ENCODE data around the gene CEP152.
"Not testable (repeated sequence)": the region's sequence is repeated elsewhere in the genome, so short reads cannot be mapped to it uniquely, and the experiment has no call there.

The CEP152 gene, protein sequence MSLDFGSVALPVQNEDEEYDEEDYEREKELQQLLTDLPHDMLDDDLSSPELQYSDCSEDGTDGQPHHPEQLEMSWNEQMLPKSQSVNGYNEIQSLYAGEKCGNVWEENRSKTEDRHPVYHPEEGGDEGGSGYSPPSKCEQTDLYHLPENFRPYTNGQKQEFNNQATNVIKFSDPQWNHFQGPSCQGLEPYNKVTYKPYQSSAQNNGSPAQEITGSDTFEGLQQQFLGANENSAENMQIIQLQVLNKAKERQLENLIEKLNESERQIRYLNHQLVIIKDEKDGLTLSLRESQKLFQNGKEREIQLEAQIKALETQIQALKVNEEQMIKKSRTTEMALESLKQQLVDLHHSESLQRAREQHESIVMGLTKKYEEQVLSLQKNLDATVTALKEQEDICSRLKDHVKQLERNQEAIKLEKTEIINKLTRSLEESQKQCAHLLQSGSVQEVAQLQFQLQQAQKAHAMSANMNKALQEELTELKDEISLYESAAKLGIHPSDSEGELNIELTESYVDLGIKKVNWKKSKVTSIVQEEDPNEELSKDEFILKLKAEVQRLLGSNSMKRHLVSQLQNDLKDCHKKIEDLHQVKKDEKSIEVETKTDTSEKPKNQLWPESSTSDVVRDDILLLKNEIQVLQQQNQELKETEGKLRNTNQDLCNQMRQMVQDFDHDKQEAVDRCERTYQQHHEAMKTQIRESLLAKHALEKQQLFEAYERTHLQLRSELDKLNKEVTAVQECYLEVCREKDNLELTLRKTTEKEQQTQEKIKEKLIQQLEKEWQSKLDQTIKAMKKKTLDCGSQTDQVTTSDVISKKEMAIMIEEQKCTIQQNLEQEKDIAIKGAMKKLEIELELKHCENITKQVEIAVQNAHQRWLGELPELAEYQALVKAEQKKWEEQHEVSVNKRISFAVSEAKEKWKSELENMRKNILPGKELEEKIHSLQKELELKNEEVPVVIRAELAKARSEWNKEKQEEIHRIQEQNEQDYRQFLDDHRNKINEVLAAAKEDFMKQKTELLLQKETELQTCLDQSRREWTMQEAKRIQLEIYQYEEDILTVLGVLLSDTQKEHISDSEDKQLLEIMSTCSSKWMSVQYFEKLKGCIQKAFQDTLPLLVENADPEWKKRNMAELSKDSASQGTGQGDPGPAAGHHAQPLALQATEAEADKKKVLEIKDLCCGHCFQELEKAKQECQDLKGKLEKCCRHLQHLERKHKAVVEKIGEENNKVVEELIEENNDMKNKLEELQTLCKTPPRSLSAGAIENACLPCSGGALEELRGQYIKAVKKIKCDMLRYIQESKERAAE (N-terminal part only)

DNA sequence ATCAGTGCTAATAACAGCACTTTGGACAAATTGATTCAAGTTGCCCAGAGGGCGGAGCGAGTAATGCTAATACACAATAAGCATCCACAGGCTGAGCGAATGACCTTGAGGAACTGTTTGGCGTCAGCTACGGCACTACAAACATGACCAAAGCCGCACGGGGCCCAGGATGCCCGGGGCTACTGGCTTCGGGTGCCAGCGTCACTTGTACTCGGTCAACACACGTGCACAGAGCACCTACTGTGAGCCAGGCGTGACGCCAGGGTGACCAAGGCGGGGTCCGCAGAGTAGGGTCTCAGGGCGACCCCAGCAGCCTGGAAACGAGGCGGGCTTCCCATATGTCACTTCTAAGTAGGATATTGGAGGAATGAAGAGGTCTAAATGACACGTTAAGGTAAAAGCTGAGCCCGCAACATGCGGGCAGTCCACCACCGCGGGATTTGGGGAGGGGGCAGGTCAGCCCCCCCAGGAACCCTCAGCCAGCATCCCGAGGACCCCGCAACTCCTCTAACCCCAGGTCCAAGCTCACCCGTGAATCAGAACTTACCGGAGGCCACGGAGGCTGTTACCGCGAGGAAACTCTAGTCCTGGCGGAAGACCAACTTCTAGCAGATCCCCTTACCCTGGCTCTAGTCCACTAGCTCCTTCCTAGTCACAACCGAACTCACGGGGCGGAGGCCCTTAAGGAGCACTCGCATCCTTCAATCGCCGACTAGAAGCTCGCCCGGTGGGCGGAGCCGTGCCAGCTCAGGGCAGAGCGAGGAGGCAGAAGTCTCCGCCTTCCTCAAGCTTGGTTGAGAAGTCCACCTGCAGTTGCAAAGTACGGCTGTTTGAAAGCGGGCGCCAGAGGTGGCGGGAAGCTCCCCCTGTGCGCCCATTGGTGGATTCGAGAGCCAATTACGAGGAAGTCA lies at the start of gene CEP152:
TSS of gene CEP152 (minus strand) at position 656 of the 911 bp plus-strand sequence. CDS start 5,420 bp downstream, outside the sequence.
- H3K9me3 Mint-ChIP-seq = no peaks in the 10 kb centered on the region
- H3K27me3 Mint-ChIP-seq = no peaks in the 10 kb centered on the region
- ATAC-seq = peak; percentile 99
- peaks cover 36% of the 10 kb centered on the region for H3K4me1 Mint-ChIP-seq
- peak within 1 kb of the TSS; percentile 98 for H3K4me3 Mint-ChIP-seq
- peak within 1 kb of the TSS; percentile 92 for H3K27ac Mint-ChIP-seq
- peaks cover under 1% of the 10 kb centered on the region for H3K36me3 Mint-ChIP-seq

DNA sequence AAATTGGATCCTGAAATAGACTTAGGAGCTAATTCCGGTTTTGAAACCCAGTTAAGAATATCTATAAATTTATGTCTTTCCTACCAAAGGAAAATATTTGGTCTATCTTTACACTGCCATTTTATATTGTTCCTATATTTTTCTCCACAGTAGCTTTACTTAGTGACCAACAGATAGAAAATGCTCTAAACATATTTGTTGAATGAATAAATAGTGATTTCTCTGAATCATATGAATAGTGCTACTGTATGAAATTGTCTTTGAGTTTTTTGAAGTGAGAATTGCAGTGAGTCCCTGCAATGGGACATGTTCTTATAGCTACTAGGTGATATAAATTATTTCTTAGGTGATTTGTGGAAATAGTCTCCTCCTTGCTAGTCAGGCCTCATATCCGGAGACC lies 48.6 kb upstream of the CEP152 start:
- Mint-ChIP-seq H3K4me3 (no peak overlapping the region), H3K9me3 (no peaks in the 10 kb centered on the region), H3K36me3 (no peaks in the 10 kb centered on the region), H3K27ac (no peak overlapping the region), H3K27me3 (no peaks in the 10 kb centered on the region), H3K4me1 (no peaks in the 10 kb centered on the region)
- ATAC-seq = no peak

DNA sequence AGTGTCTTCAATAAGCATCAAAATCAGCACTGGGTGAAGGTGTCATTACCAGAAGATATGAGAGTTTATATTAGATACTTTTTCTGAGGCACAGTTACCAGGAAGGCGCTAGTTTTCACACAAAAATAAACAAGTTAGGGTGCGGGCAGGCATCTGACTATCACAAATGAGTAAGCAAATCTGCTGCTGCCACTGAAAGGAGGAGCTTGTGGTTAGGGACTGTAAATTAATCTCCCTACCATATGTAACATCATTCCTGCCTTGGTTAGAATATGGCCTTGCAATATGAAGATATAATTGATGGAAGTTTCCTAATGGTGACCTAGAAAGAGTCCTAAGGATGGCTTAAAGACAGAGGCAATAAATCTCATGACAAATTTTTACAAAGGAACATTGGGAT lies 47.5 kb upstream of the CEP152 start:
- Mint-ChIP-seq H3K4me3 (no peak overlapping the region), H3K9me3 (peaks cover 2% of the 10 kb centered on the region), H3K27ac (no peak overlapping the region), H3K27me3 (no peaks in the 10 kb centered on the region), H3K36me3 (no peaks in the 10 kb centered on the region), H3K4me1 (no peaks in the 10 kb centered on the region)
- no peak for ATAC-seq

DNA sequence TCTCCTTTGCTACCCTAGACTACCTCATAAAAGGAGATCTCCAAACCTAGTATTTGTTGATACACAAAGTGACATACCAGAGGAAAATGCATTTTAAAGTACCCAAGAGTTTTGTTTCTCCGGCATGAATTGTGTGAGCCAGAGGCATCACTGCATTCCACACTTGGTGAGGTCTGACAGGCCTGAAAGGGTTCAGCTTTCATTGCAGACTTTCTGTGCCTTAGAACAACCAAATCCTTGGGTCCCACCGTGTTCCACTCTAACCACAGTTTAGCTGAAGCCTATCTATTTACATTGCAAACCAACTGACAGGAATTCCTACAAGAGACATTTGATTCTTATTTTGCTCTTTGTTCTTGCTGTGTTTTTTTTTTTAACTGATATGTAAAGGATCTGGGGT lies 46.1 kb upstream of the CEP152 start:
- H3K4me3 Mint-ChIP-seq = no peak overlapping the region
- H3K9me3 Mint-ChIP-seq = peaks cover 2% of the 10 kb centered on the region
- ATAC-seq = no peak
- no peaks in the 10 kb centered on the region for H3K4me1 Mint-ChIP-seq
- H3K27me3 Mint-ChIP-seq = no peaks in the 10 kb centered on the region
- H3K27ac Mint-ChIP-seq = no peak overlapping the region
- no peaks in the 10 kb centered on the region for H3K36me3 Mint-ChIP-seq

DNA sequence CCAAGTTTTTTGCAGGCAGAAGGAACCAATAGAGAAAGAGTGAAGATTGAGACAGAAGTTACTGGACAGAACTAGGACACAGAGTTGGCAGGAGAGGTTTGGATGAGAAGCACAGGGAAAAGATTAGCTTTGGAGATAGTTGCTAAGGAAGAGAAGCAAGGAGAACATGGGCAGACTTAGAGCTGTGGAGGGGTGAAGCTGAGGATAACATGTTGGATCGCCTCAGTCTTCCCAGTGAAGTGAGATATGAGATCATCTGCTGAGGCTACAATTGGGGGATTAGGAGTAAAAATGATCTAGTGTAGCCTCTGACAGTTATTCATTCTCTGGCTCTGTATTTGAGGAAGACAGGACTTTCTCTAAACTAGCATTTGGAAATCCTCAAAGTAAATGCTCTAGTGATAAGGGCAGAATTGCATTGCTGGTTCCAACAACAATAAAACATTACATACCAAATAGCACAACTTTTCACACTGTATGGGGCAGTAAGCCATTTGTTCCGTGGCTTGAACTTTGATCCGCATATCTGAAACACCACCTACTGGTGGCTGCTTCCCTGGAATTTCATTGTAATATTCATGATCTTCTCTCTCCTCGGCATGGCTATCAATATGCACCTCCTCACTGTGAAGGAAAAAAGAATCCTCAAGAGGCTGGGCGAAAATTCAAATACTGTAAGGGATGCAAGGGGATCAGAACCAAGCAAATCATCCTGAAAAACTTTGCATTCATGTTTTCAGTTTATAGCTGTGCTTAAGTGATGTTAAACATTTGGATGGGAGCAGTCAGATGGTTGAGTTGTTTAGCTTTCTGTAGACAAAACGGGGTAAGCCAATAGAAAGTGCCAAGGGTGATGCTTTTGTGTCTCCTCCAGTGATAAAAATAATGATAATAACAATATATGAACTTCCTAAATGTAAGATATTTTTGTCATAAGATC lies 44.9 kb upstream of the CEP152 start:
- ATAC-seq = no peak
- H3K27me3 Mint-ChIP-seq = no peaks in the 10 kb centered on the region
- no peak overlapping the region for H3K27ac Mint-ChIP-seq
- H3K4me1 Mint-ChIP-seq = no peaks in the 10 kb centered on the region
- H3K9me3 Mint-ChIP-seq = peaks cover 2% of the 10 kb centered on the region
- H3K36me3 Mint-ChIP-seq = no peaks in the 10 kb centered on the region
- no peak overlapping the region for H3K4me3 Mint-ChIP-seq

DNA sequence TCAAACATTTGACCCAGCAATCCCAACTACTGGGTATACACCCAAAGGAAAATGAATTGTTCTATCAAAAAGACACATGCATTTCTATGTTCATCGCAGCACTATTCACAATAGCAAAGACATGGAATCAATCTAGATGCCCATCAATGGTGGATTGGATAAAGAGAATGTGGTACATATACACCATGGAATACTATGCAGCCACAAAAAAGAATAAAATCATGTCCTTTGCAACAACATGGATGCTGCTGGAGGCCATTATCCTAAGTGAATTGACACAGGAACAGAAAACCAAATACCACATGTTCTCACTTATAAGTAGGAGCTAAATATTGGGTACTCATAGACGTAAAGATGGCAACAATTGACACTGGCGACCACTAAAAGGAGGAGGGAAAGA lies 43.6 kb upstream of the CEP152 start:
- not testable (repeated sequence) for H3K36me3 Mint-ChIP-seq, H3K9me3 Mint-ChIP-seq, H3K27ac Mint-ChIP-seq, H3K27me3 Mint-ChIP-seq, H3K4me1 Mint-ChIP-seq, ATAC-seq, H3K4me3 Mint-ChIP-seq

DNA sequence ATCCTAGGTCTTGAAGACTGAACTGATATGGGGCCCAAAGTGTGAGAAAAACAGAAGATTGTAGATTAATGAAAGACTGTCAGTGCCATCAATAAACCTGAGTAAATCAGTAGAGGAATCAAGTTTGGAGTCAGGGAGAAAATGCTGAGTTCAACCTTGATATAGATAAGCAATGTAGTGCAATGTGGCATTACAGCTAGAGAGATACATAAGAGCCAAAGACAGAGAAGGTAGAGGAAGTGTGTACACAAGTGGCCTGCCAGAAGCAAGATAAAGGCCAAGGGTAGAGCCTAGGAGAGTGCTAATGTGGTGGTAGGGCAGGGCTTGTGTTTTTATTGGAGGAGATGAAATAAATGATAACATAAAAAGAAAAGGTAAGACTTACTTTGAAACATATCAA lies 41.1 kb upstream of the CEP152 start:
- no peak for ATAC-seq
- no peaks in the 10 kb centered on the region for H3K4me1 Mint-ChIP-seq
- H3K27ac Mint-ChIP-seq = no peak overlapping the region
- peaks cover 2% of the 10 kb centered on the region for H3K9me3 Mint-ChIP-seq
- no peaks in the 10 kb centered on the region for H3K36me3 Mint-ChIP-seq
- H3K4me3 Mint-ChIP-seq = no peak overlapping the region
- peaks cover 13% of the 10 kb centered on the region for H3K27me3 Mint-ChIP-seq

DNA sequence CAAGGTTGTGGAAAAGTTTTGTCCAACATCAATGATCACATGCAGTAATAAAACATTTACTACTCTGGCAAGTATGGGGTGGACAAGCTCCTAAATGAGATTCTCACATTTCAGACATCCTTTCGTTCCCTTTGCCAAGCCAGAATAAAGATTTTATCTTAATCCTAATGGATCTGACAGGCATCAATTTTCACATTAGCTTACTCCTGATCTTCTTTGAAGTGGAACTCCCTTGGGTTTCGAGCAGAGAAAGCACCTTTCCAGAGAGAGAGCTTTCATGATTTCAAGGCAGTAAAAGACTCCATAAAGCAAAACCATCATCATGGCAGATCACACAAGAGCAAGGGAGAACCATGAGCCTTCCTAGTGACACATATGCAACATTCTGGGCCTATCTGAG lies 39.8 kb upstream of the CEP152 start:
- Mint-ChIP-seq H3K27me3 (peaks cover 13% of the 10 kb centered on the region), H3K36me3 (no peaks in the 10 kb centered on the region), H3K9me3 (peaks cover 2% of the 10 kb centered on the region), H3K27ac (no peak overlapping the region), H3K4me3 (no peak overlapping the region), H3K4me1 (no peaks in the 10 kb centered on the region)
- no peak for ATAC-seq

DNA sequence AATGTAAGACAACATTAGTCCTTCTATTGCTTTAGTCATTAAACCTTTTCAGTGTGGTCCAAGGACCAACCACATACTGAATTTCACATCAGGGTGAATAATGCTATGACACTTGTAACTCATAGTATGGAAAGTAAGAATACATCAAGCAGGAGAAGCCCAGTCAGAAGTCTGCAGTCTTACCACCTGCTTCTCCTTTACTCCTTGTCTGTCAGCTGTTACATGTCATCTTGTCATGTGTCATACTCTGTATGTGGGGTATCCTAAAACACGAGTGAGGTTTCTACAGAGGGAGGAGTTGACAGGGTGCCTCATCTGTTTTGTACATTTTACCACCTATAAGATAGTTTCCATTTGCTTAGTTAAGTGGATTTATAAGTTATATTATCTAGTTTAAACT lies 34.3 kb upstream of the CEP152 start:
- ATAC-seq = no peak
- Mint-ChIP-seq H3K4me3 (no peak overlapping the region), H3K27me3 (peaks cover 13% of the 10 kb centered on the region), H3K4me1 (no peaks in the 10 kb centered on the region), H3K27ac (no peak overlapping the region), H3K9me3 (peaks cover 2% of the 10 kb centered on the region), H3K36me3 (no peaks in the 10 kb centered on the region)

DNA sequence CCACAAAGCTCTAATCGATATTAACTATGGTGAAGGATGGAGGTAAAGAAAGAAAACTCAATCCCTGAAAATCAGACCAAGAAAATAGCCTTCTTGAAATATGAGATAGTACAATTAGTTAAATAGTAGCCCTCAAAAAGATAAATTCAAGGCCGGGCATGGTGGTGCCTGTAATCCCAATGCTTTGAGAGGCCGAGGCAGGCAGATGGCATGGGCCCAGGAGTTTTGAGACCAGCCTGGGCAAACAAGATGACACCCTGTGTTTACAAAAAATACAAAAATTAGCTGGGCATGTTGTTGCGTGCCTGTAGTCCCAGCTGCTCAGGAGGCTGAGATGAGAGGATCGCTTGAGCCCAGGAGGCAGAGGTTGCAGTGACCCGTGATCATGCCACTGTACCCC lies 31.6 kb upstream of the CEP152 start:
- ATAC-seq = no peak
- Mint-ChIP-seq H3K4me1 (no peaks in the 10 kb centered on the region), H3K4me3 (no peak overlapping the region), H3K27ac (no peak overlapping the region), H3K36me3 (no peaks in the 10 kb centered on the region), H3K9me3 (peaks cover 2% of the 10 kb centered on the region), H3K27me3 (peaks cover 14% of the 10 kb centered on the region)

DNA sequence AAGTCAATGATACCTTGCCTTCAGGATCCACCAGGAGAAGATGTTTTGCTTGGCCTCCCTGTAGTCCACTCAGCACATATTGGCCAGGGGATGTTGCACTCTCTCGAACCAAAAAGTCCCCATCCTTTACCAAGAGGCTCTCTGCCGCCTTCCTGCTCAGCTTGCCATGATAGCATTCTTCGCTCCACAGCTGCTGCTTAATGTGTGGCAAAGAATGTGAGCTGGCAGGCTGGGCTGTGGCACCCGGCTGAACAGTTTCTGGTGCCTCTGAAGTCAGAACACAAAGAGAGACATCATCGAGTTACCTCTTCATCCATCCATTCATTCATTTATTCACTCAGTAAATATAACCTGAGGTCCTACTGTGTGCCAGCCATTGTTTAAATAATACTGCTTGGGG lies 23.9 kb upstream of the CEP152 start:
- no peak for ATAC-seq
- H3K4me3 Mint-ChIP-seq = no peak overlapping the region
- no peak overlapping the region for H3K27ac Mint-ChIP-seq
- H3K9me3 Mint-ChIP-seq = peaks cover 17% of the 10 kb centered on the region
- no peaks in the 10 kb centered on the region for H3K4me1 Mint-ChIP-seq
- H3K36me3 Mint-ChIP-seq = no peaks in the 10 kb centered on the region
- H3K27me3 Mint-ChIP-seq = peaks cover 45% of the 10 kb centered on the region

DNA sequence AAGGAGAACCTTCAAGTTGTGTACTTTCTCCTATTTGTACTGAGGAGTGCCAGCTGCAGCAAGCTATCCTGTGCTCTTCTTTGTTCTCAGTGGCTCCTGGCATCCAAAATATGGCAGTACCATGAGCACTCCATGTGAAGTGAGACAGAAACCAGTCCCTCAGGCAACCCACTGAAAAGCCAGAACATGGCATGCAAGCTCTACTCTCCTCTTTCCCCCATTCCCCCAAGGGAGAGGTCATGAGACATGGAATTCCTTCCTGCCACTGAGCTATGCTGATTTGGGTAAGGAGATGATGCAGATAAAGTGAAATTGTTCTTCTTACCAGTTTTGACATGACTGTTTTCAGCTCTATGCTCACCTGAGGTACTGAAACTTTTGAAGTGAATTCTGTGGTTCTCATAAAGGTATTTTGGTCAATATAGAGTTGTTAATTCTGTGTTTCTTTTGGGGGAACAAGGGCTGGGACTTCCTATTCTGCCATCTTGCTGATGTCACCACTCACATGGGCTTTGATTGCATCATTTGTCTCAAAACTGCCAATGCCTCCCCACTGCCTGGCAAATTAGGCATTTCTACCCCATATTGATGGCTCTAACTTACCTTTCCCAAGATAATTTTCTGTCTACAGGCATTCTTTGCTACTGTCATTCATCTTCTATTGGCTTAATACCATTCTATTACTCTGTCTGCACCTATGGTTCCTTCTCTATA lies 22.8 kb upstream of the CEP152 start:
- H3K27me3 Mint-ChIP-seq = peaks cover 42% of the 10 kb centered on the region
- no peak for ATAC-seq
- no peaks in the 10 kb centered on the region for H3K4me1 Mint-ChIP-seq
- no peak overlapping the region for H3K27ac Mint-ChIP-seq
- H3K4me3 Mint-ChIP-seq = no peak overlapping the region
- peaks cover 17% of the 10 kb centered on the region for H3K9me3 Mint-ChIP-seq
- no peaks in the 10 kb centered on the region for H3K36me3 Mint-ChIP-seq

DNA sequence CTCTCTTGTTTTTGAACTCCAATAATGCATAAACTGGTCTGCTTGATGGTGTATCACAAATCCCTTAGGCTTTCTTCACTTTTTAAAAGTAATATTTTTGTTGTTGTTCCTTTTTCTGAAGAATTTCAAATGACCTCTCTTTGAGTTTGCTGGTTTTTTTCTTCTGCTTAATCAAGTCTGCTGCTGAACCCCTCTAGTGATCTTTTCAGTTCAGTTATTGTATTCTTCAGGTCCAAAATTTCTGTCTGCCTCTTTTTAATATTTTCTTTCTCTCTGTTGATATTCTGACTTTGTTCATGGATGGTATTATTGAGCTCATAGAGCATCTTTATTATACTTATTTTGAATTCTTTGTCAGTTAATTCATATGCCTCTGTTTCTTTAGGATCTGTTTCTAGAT lies 21.8 kb upstream of the CEP152 start:
- H3K27me3 Mint-ChIP-seq = peaks cover 33% of the 10 kb centered on the region
- ATAC-seq = no peak
- no peak overlapping the region for H3K27ac Mint-ChIP-seq
- H3K36me3 Mint-ChIP-seq = no peaks in the 10 kb centered on the region
- H3K4me3 Mint-ChIP-seq = no peak overlapping the region
- no peaks in the 10 kb centered on the region for H3K4me1 Mint-ChIP-seq
- H3K9me3 Mint-ChIP-seq = peaks cover 17% of the 10 kb centered on the region
